ENCODE data around the gene ASIC3. TPM values are rescaled to one million over a fixed set of nuclear protein-coding genes. Genes with fewer than 3 reads are reported as not detected.
A peak's percentile ranks its signal among the peaks of the same experiment; 100 is the strongest.

ASIC3 gene
- total RNA-seq, 6 experiments from 2014 or later = 0.09 to 0.76 (median 0.31) TPM

DNA sequence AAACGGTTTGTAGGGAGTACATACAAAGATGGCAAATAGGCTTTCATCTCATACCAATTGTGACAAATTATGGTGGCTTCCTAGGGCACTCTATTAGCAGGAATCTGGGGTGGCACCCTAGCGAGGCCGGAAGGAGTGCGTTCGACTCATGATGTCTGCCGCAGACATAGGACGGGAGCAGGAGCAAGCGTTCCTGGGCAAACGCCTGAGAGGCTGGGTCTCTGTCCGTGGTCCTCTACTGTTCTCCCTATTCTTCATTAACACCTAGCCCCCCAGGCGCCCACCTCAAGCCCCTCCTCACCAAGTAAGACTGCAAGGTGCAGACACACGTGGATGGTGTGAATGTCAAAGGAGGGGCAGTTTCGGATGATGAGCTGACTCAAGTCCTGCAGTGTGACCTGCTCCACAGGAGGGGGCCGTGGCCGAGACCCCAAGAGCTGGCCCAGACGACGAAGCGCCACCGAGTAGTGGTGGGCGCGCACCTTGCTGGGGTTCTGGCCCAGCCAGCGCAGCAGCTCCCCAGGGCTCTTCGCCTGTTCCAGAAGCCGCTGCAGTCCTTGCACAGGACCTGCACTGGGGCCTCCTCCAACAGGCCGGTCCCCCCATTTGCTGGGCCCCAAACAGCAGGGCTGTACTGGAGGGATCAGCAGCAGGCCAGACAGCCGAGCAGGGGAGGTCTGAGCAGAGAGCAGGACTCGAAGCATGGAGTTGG lies 31.0 kb downstream of the ASIC3 start:
- Mint-ChIP-seq H3K4me1 (ENCODE audit: low read depth) (peaks cover 40% of the 10 kb centered on the region), H3K9me3 (no peaks in the 10 kb centered on the region), H3K36me3 (ENCODE audit: low read depth) (peaks cover 15% of the 10 kb centered on the region; the same call in 1 of the 2 replicates), H3K4me3 (peak overlapping the region; percentile 90), H3K27ac (peak overlapping the region; percentile 83), H3K27me3 (ENCODE audit: insufficient read depth) (peaks cover 3% of the 10 kb centered on the region)
- TF ChIP-seq, protein P1, sequence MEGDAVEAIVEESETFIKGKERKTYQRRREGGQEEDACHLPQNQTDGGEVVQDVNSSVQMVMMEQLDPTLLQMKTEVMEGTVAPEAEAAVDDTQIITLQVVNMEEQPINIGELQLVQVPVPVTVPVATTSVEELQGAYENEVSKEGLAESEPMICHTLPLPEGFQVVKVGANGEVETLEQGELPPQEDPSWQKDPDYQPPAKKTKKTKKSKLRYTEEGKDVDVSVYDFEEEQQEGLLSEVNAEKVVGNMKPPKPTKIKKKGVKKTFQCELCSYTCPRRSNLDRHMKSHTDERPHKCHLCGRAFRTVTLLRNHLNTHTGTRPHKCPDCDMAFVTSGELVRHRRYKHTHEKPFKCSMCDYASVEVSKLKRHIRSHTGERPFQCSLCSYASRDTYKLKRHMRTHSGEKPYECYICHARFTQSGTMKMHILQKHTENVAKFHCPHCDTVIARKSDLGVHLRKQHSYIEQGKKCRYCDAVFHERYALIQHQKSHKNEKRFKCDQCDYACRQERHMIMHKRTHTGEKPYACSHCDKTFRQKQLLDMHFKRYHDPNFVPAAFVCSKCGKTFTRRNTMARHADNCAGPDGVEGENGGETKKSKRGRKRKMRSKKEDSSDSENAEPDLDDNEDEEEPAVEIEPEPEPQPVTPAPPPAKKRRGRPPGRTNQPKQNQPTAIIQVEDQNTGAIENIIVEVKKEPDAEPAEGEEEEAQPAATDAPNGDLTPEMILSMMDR (IDR thresholded peaks at IDR 0.05) = no peak
- DNase-seq = no peak

- H3K27ac Mint-ChIP-seq = peak overlapping the region; percentile 83
- DNase-seq = peak; percentile 44
- no peaks in the 10 kb centered on the region for H3K9me3 Mint-ChIP-seq
- peaks cover 3% of the 10 kb centered on the region for H3K27me3 Mint-ChIP-seq (ENCODE audit: insufficient read depth)
- H3K4me1 Mint-ChIP-seq (ENCODE audit: low read depth) = peaks cover 46% of the 10 kb centered on the region
- peaks cover 15% of the 10 kb centered on the region; the same call in 1 of the 2 replicates for H3K36me3 Mint-ChIP-seq (ENCODE audit: low read depth)
- TF ChIP-seq, protein P1 (IDR thresholded peaks at IDR 0.05) = no peak
- H3K4me3 Mint-ChIP-seq = peak overlapping the region; percentile 90
Measured at GRCh38 chr7:151080067-151080521, 31.8 kb downstream of the ASIC3 start.

- TF ChIP-seq, protein P1 (IDR thresholded peaks at IDR 0.05) = no peak
- H3K4me3 Mint-ChIP-seq = peak within 1 kb of the TSS; percentile 90
- peaks cover 51% of the 10 kb centered on the region for H3K4me1 Mint-ChIP-seq (ENCODE audit: low read depth)
- H3K36me3 Mint-ChIP-seq (ENCODE audit: low read depth) = peaks cover 12% of the 10 kb centered on the region; the same call in 1 of the 2 replicates
- peak within 1 kb of the TSS; percentile 83 for H3K27ac Mint-ChIP-seq
- peaks cover 3% of the 10 kb centered on the region for H3K27me3 Mint-ChIP-seq (ENCODE audit: insufficient read depth)
- no peaks in the 10 kb centered on the region for H3K9me3 Mint-ChIP-seq
- DNase-seq = peak; percentile 91
Measured at GRCh38 chr7:151080522-151081169, 32.3 kb downstream of the ASIC3 start, which contains the start of gene FASTK. FASTK (minus strand) TSS chr7:151080809; CDS start chr7:151080766, 43 bp downstream.

DNA sequence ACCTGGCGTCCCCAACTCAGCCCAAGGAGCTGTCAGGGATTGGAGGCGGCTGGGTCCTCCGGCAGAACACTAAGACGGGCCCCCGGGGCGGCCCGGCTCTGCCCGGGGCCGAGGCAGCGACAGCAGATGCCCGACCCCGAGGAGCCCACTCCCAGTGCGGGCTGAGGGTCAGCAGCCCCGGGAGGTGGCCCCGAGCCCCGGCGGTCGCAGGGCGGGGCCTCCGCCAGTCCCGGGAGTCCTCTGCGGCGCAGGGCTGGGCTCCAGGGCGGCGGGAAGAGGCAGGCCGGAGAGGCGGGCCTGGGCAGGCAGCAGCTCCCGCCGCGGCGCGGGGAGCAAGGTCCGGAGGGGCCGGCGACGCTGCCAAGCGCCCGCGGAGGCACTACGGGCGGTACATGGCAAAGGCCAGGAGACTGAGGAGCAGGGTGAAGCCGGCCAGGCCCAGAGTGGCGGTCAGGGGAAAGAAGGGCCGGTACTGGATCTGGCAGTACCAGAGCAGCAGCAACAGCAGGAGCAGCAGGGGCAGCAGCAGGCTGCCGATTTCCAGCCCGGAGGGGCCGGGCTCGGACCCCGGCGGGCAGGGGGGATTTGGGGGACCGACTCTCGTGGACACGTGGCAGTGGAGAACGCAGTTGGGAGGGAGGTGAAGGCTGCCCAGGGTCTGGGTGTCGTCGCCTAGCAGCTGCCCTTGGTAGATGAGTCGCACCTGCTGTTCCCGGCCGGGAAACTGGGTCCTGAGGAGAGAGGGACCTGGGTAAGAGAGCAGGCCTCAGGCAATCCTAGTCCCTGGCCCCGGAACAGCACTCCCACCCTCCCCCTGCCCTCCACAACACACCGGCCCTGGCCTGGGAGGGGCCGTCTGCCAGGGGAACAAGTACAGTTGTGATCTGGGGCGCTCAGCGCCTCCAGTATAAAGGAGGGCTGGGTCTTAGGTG lies 33.1 kb downstream of the ASIC3 start:
- TF ChIP-seq, protein P1 (IDR thresholded peaks at IDR 0.05) = no peak
- Mint-ChIP-seq H3K4me3 (peak overlapping the region; percentile 90), H3K27ac (peak overlapping the region; percentile 80), H3K9me3 (no peaks in the 10 kb centered on the region), H3K27me3 (ENCODE audit: insufficient read depth) (peaks cover 3% of the 10 kb centered on the region), H3K36me3 (ENCODE audit: low read depth) (peaks cover 4% of the 10 kb centered on the region; the same call in 1 of the 2 replicates), H3K4me1 (ENCODE audit: low read depth) (peaks cover 54% of the 10 kb centered on the region)
- DNase-seq = no peak
